Testis (tissue), 3 donors: ENCODE measurements around the gene ITGAE. TPM values are rescaled to one million over a fixed set of nuclear protein-coding genes. Genes with fewer than 3 reads are reported as not detected.

ENCODE experiments used
- DNase-seq: peaks from one replicate; pipeline ENCODE4 v3.0.0-alpha.2; 2019
- H3K27ac ChIP-seq, 2 donors: fragments of 200-600 bp; sonication (generic); one replicate each; pipeline ENCODE4 v1.5.1; 2019
- H3K27me3 ChIP-seq: fragments of 200-600 bp; sonication (generic); one replicate; pipeline ENCODE4 v1.5.1; 2019
- H3K36me3 ChIP-seq: fragments of 200-600 bp; sonication (generic); one replicate; pipeline ENCODE4 v1.5.1; 2017; ENCODE audit warnings: low read depth; ENCODE audit errors: missing control alignments
- H3K4me1 ChIP-seq: fragments of 200-600 bp; sonication (generic); one replicate; pipeline ENCODE4 v1.5.1; 2019
- H3K4me3 ChIP-seq, 2 donors: fragments of 200-600 bp; sonication (generic); one replicate each; pipeline ENCODE4 v1.5.1; 2017 to 2019
- H3K9me3 ChIP-seq: fragments of 200-600 bp; sonication (generic); one replicate; pipeline ENCODE4 v1.5.1; 2017
- POLR2A ChIP-seq: fragments of 450-650 bp; IDR thresholded peaks from one replicate; pipeline ENCODE4 v1.6.1; 2017; ENCODE audit warnings: antibody characterized with exemption, mild to moderate bottlenecking, moderate library complexity
- WGBS, 2 donors: methylation state at CpG; one replicate each; pipeline ENCODE4 v1.1.5; 2018; 5-methylcytosine and 5-hydroxymethylcytosine counted together
- intact Hi-C: fragments of 100-400 bp; cut with DNase I; formaldehyde crosslinking; loops from one replicate; pipeline ENCODE4 v1.15.1; 2023; ENCODE audit warnings: low total_unique reads
- polyA plus RNA-seq: library from polyadenylated mRNA; stranded (reverse); fragments of 350-450 nt; fragmentation: Illumina TruSeq; extraction: RNeasy Lipid Tissue Mini Kit (QIAGEN cat#74804); gene quantifications from one replicate; pipeline ENCODE4 v1.2.3, GENCODE V29; 2014; ENCODE audit warnings: low read depth, low replicate concordance; ENCODE audit not compliant: insufficient read depth
- total RNA-seq, 2 donors: library from RNA; depleted of rRNA; stranded (reverse); fragments of >200 nt; gene quantifications; one replicate each; pipeline ENCODE4 v1.2.3, GENCODE V29; 2016
- TF ChIP-seq, protein P1 (sequence below), 3 experiments: fragments of 450-650 bp in 2 of 3; fragments of 200-600 bp in 1 of 3; sonication (generic) in 1 of 3; IDR thresholded peaks; one replicate each; pipeline ENCODE4 v1.5.1; 2016 to 2019; ENCODE audit warnings: antibody characterized with exemption in 3 of 3, mild to moderate bottlenecking in 2 of 3, moderate library complexity in 1 of 3

ITGAE gene
- total and polyA plus RNA-seq, 3 donors from 2014 or later, result 13.1 to 46.7 (median 16.1) TPM

GRCh38 chr17:3813171-3813570, 12.2 kb upstream of the ITGAE start:
- Histone ChIP-seq H3K4me1 (peaks cover 10% of the 10 kb centered on the region), H3K4me3 (no peak overlapping the region), H3K36me3 (no peaks in the 10 kb centered on the region), H3K9me3 (no peaks in the 10 kb centered on the region), H3K27ac (no peak overlapping the region), H3K27me3 (no peaks in the 10 kb centered on the region)
- 69 to 84% methylated on average over 13 to 15 of the region's 15 CpGs for WGBS, 2 donors
- DNase-seq, result no peak
- intact Hi-C loops, result no loop called here
- no peak for TF ChIP-seq POLR2A
- TF ChIP-seq, protein P1, sequence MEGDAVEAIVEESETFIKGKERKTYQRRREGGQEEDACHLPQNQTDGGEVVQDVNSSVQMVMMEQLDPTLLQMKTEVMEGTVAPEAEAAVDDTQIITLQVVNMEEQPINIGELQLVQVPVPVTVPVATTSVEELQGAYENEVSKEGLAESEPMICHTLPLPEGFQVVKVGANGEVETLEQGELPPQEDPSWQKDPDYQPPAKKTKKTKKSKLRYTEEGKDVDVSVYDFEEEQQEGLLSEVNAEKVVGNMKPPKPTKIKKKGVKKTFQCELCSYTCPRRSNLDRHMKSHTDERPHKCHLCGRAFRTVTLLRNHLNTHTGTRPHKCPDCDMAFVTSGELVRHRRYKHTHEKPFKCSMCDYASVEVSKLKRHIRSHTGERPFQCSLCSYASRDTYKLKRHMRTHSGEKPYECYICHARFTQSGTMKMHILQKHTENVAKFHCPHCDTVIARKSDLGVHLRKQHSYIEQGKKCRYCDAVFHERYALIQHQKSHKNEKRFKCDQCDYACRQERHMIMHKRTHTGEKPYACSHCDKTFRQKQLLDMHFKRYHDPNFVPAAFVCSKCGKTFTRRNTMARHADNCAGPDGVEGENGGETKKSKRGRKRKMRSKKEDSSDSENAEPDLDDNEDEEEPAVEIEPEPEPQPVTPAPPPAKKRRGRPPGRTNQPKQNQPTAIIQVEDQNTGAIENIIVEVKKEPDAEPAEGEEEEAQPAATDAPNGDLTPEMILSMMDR (IDR thresholded peaks at IDR 0.05), result no peak

- 72 to 85% methylated on average over 12 of the region's 12 CpGs for WGBS, 2 donors
- no peaks in the 10 kb centered on the region for H3K9me3 ChIP-seq
- TF ChIP-seq, protein P1 (IDR thresholded peaks at IDR 0.05), result no peak
- TF ChIP-seq POLR2A, result no peak
- H3K36me3 ChIP-seq, result no peaks in the 10 kb centered on the region
- H3K4me1 ChIP-seq, result peaks cover 10% of the 10 kb centered on the region
- DNase-seq, result peak; percentile 73
- no peaks in the 10 kb centered on the region for H3K27me3 ChIP-seq
- intact Hi-C loops, result no loop called here
- H3K4me3 ChIP-seq, result no peak overlapping the region
- no peak overlapping the region for H3K27ac ChIP-seq
Measured at GRCh38 chr17:3812771-3813170, 11.8 kb upstream of the ITGAE start.

DNA sequence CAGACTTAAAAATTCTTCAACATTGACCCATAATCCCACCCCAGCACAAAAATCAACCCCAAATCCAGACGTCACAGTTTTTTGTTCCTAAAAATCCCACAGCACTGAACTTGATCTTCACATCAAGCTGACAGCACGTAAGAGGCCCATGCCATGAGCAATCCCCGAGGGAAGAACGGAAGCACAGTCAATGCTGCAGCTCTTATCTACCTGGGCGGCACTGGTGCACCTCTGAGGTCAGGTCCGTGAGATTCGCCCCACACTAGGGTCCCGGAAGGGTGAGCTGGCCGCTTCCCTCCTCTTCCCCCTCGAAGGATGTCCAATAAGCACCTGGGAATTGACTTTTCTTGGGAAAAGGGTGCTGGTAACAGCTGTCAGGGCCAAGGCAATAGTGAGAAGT, 11.3 kb upstream of the ITGAE start:
- intact Hi-C loops, result no loop called here
- H3K36me3 ChIP-seq, result no peaks in the 10 kb centered on the region

DNA sequence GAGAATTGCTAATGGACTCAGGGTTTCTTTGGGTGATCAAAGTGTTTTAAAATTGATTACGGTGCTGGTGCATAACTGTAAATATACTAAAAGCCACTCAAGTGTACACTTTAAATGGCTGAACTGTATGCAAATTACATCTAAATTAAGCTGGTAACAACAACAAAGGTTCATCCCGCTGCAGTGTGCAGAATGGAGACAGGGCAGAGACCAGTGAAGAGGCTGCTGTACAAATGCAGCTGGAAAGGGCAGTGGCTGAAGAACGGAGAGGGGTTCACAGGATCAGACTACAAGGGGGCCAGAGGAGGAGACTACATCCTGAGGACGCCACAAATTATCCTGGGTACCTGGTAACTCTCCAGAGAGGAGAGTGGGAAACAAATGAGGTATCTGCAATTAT, 9.0 kb upstream of the ITGAE start:
- intact Hi-C loops, result no loop called here
- Histone ChIP-seq H3K9me3 (no peaks in the 10 kb centered on the region), H3K27ac (no peak overlapping the region), H3K36me3 (no peaks in the 10 kb centered on the region), H3K27me3 (no peaks in the 10 kb centered on the region), H3K4me1 (peaks cover 10% of the 10 kb centered on the region), H3K4me3 (no peak overlapping the region)
- DNase-seq, result no peak
- no peak for TF ChIP-seq POLR2A
- TF ChIP-seq, protein P1 (IDR thresholded peaks at IDR 0.05), result no peak
- 90 to 91% methylated on average over 4 of the region's 4 CpGs for WGBS, 2 donors

More for the DNA sequence above, 11.3 kb upstream of the ITGAE start:
- no peaks in the 10 kb centered on the region for H3K27me3 ChIP-seq
- 75 to 80% methylated on average over 7 to 10 of the region's 10 CpGs for WGBS, 2 donors
- no peaks in the 10 kb centered on the region for H3K9me3 ChIP-seq
- DNase-seq, result no peak
- H3K4me3 ChIP-seq, result no peak overlapping the region
- no peak overlapping the region for H3K27ac ChIP-seq
- peaks cover 10% of the 10 kb centered on the region for H3K4me1 ChIP-seq
- TF ChIP-seq, protein P1 (IDR thresholded peaks at IDR 0.05), result no peak
- no peak for TF ChIP-seq POLR2A

DNA sequence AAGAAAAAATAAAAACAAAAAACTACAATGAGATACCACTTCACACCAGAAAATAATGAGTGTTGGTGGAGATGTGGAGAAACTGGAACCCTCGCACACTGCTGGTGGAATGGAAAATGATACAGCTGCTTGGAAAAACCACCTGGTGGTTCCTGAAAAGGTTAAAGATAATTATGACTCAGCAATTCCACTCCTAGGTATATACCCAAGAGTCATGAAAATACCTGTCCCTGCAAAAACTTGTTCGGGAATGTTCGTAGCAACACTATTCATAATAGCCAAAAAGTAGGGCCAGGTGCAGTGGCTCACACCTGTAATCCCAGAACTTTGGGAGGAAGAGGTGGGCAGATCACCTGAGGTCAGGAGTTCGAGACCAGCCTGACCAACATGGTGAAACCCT, 8.1 kb upstream of the ITGAE start:
- Histone ChIP-seq H3K36me3 (no peaks in the 10 kb centered on the region), H3K27ac (no peak overlapping the region), H3K9me3 (no peaks in the 10 kb centered on the region), H3K4me3 (no peak overlapping the region), H3K4me1 (peaks cover 10% of the 10 kb centered on the region), H3K27me3 (no peaks in the 10 kb centered on the region)
- no peak for DNase-seq
- 96 to 98% methylated on average over 4 of the region's 4 CpGs for WGBS, 2 donors
- intact Hi-C loops, result no loop called here
- TF ChIP-seq POLR2A, result no peak
- TF ChIP-seq, protein P1 (IDR thresholded peaks at IDR 0.05), result no peak
